OCI-LY1 (cell line): ENCODE measurements around the gene DUSP11.

ENCODE experiments used
- CTCF ChIP-seq: fragments of 200-600 bp; sonication (generic), shearing (Covaris generic); IDR thresholded peaks from 2 replicates; pipeline ENCODE4 v1.5.1; 2017; ENCODE audit warnings: mild to moderate bottlenecking, antibody characterized with exemption, low read length, moderate library complexity, mixed read lengths
- EZH2 ChIP-seq: fragments of 200-600 bp; sonication (generic), shearing (Covaris generic); IDR thresholded peaks from 2 replicates; pipeline ENCODE4 v1.8.0; 2017; ENCODE audit warnings: borderline replicate concordance, mixed run types, mild to moderate bottlenecking, antibody characterized with exemption, low read length, moderate library complexity, mixed read lengths

- TF ChIP-seq CTCF (no peak), EZH2 (no peak)
Measured at GRCh38 chr2:73717251-73717606, 62.7 kb downstream of the DUSP11 start.
